CD4-positive, alpha-beta T cell (primary cell): ENCODE measurements around the gene MMP11. TPM values are rescaled to one million over a fixed set of nuclear protein-coding genes. Genes with fewer than 3 reads are reported as not detected.

Experiments used
- ATAC-seq: fragments of 200-7000 bp; cut with Tn5 transposase; one replicate; pipeline ENCODE4 v1.10.0; 2022; ENCODE audit warnings: mild to moderate bottlenecking; ENCODE audit not compliant: poor library complexity
- CTCF ChIA-PET: fragments of 350-600 bp; sonication (Branson Sonifier 250); formaldehyde crosslinking; loops from one replicate; lab custom pipeline; 2021; ENCODE audit warnings: antibody characterized with exemption, inconsistent platforms; lab: Charles Lee
- POLR2A ChIA-PET: fragments of 350-600 bp; sonication (Branson Sonifier 250); formaldehyde crosslinking; loops from one replicate; lab custom pipeline; 2021; ENCODE audit warnings: antibody characterized with exemption, inconsistent platforms; lab: Charles Lee
- DNase-seq, 14 experiments: peaks; one replicate each; pipeline ENCODE4 v3.0.0-alpha.2; 2013 to 2020; ENCODE audit warnings: mixed read lengths in 2 of 14
- H3K27ac ChIP-seq, 2 donors: one replicate each; pipeline versions ENCODE4 v1.5.1 to v1.7.0; 2013; ENCODE audit warnings: low read length in 2 of 2, low read depth in 1 of 2, mild to moderate bottlenecking in 1 of 2
- H3K27me3 ChIP-seq, 2 experiments: 1 replicate in 1 of 2; 2 replicates in 1 of 2; pipeline versions ENCODE4 v1.6.1 to v1.7.0; 2013; ENCODE audit warnings: low read length in 2 of 2, control low read depth in 1 of 2, mild to moderate bottlenecking in 1 of 2, moderate library complexity in 1 of 2; ENCODE audit not compliant: insufficient read depth in 2 of 2, control insufficient read depth in 1 of 2
- H3K36me3 ChIP-seq: one replicate; pipeline ENCODE4 v1.6.1; 2013; ENCODE audit warnings: low read length, control low read depth; ENCODE audit not compliant: insufficient read depth
- H3K4me1 ChIP-seq: one replicate; pipeline ENCODE4 v1.6.1; 2013; ENCODE audit warnings: low read length, control low read depth; ENCODE audit not compliant: insufficient read depth
- H3K4me3 ChIP-seq: one replicate; pipeline ENCODE4 v1.5.1; 2013; ENCODE audit warnings: mild to moderate bottlenecking, low read length, moderate library complexity
- H3K9me3 ChIP-seq, 2 experiments: 1 replicate in 1 of 2; 2 replicates in 1 of 2; pipeline versions ENCODE4 v1.6.1 to v1.7.0; 2013; ENCODE audit warnings: low read length in 2 of 2, mild to moderate bottlenecking in 2 of 2, control low read depth in 1 of 2, moderate library complexity in 1 of 2; ENCODE audit not compliant: control insufficient read depth in 1 of 2, insufficient read depth in 1 of 2
- H3K27ac Mint-ChIP-seq: one replicate; pipeline ENCODE4 v1.8.0; 2020; ENCODE audit warnings: mixed read lengths
- H3K27me3 Mint-ChIP-seq: one replicate; pipeline ENCODE4 v1.8.0; 2021; ENCODE audit warnings: mixed read lengths
- H3K36me3 Mint-ChIP-seq: one replicate; pipeline ENCODE4 v1.8.0; 2021; ENCODE audit warnings: low read depth, mixed read lengths
- H3K4me1 Mint-ChIP-seq: one replicate; pipeline ENCODE4 v1.8.0; 2021; ENCODE audit warnings: low read depth, mixed read lengths
- H3K4me3 Mint-ChIP-seq: one replicate; pipeline ENCODE4 v1.8.0; 2020; ENCODE audit warnings: mild to moderate bottlenecking, mixed read lengths
- H3K9me3 Mint-ChIP-seq: one replicate; pipeline ENCODE4 v1.8.0; 2020; ENCODE audit warnings: mixed read lengths
- CTCF ChIP-seq: fragments of 200-600 bp; IDR thresholded peaks from one replicate; pipeline ENCODE4 v1.8.0; 2022; ENCODE audit warnings: antibody characterized with exemption, mild to moderate bottlenecking
- intact Hi-C, 2 experiments: fragments of 100-400 bp; cut with DNase I in 1 of 2; cut with micrococcal nuclease in 1 of 2; formaldehyde crosslinking; loops; one replicate each; pipeline versions ENCODE4 v1.15.1 to v1.9.0; 2023 to 2025; cut with DNase I, micrococcal nuclease
- total RNA-seq, 174 experiments: library from RNA in 2 of 174; stranded (reverse) in 2 of 174; gene quantifications; one replicate each; pipeline ENCODE4 v1.2.3 and lab custom pipeline; 2021 to 2026

The MMP11 gene
- total RNA-seq, 2 experiments from 2014 or later = 2.3 to 2.4 TPM

GRCh38 chr22:23831781-23832180 lies 59.1 kb downstream of the MMP11 start:
- Mint-ChIP-seq H3K4me1 (peaks cover 4% of the 10 kb centered on the region), H3K27ac (no peak overlapping the region), H3K27me3 (no peaks in the 10 kb centered on the region), H3K4me3 (no peak overlapping the region), H3K36me3 (peaks cover 39% of the 10 kb centered on the region), H3K9me3 (no peaks in the 10 kb centered on the region)
- Histone ChIP-seq H3K27me3 (no peaks in the 10 kb centered on the region), H3K36me3 (peaks cover 61% of the 10 kb centered on the region), H3K4me1 (no peaks in the 10 kb centered on the region), H3K4me3 (no peak overlapping the region), H3K27ac (no peak overlapping the region), H3K9me3 (no peaks in the 10 kb centered on the region)
- POLR2A ChIA-PET = no interaction called here
- ATAC-seq (no peak), DNase-seq (peak in 1 of 14 experiments; percentile 16)
- CTCF ChIA-PET = no interaction called here
- intact Hi-C loops = no loop called here
- TF ChIP-seq CTCF = no peak

- intact Hi-C loops = no loop called here
- ChIA-PET CTCF (no interaction called here), POLR2A (no interaction called here)
These were observed 59.8 kb downstream of the MMP11 start for GRCh38 chr22:23832226-23833016.

DNA sequence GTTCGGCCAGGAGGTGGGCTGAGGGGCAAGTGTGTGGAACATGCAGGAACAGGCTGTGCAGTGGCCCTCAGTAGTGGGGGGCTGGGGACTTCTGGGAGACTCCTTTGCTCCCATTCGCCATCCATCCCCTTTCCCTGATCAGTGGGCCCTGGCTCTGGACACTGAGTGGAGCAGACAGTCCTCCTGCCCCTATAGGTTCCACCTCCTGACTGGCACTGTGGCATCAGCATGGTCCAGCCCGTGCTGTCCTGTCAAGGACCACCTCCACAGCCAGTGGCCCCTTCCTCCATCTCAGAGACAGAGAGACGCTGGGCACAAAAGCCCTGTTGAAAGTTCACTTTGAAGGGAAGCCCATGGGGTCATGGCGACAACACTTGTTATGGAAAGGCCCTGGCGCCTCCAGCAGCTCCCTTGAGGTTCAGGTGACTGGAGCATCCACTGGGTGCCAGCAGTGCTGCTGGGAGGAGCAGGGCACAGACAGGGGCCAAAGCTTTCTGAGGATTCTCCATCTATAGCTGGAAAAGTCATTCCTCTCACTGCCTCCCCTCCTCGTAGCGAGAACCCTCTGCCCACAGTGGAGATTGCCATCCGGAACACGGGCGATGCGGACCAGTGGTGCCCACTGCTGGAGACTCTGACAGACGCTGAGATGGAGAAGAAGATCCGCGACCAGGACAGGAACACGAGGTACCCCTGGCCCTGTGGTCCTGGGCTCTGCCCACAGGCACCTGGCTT lies 60.5 kb downstream of the MMP11 start:
- H3K9me3 ChIP-seq = no peaks in the 10 kb centered on the region
- no peak overlapping the region for H3K27ac ChIP-seq
- ChIA-PET POLR2A (no interaction called here), CTCF (no interaction called here)
- H3K4me3 ChIP-seq = no peak overlapping the region
- no peak for ATAC-seq
- Mint-ChIP-seq H3K9me3 (no peaks in the 10 kb centered on the region), H3K4me1 (peaks cover 10% of the 10 kb centered on the region), H3K27me3 (no peaks in the 10 kb centered on the region), H3K36me3 (peaks cover 32% of the 10 kb centered on the region), H3K4me3 (no peak overlapping the region), H3K27ac (no peak overlapping the region)
- H3K36me3 ChIP-seq = peaks cover 50% of the 10 kb centered on the region
- H3K27me3 ChIP-seq = no peaks in the 10 kb centered on the region
- intact Hi-C loops = no loop called here
- DNase-seq = peak in 2 of 14 experiments; percentile 8 to 31
- H3K4me1 ChIP-seq = peaks cover 8% of the 10 kb centered on the region
- no peak for TF ChIP-seq CTCF

More at GRCh38 chr22:23832226-23833016, 59.8 kb downstream of the MMP11 start:
- H3K27me3 ChIP-seq = no peaks in the 10 kb centered on the region
- H3K4me1 ChIP-seq = peaks cover 3% of the 10 kb centered on the region
- Mint-ChIP-seq H3K36me3 (peaks cover 33% of the 10 kb centered on the region), H3K27me3 (no peaks in the 10 kb centered on the region), H3K27ac (no peak overlapping the region), H3K4me3 (no peak overlapping the region), H3K4me1 (peaks cover 4% of the 10 kb centered on the region), H3K9me3 (no peaks in the 10 kb centered on the region)
- TF ChIP-seq CTCF = no peak
- peaks cover 55% of the 10 kb centered on the region for H3K36me3 ChIP-seq
- ATAC-seq (no peak), DNase-seq (peak in 2 of 14 experiments; percentile 9 to 14)
- H3K27ac ChIP-seq = no peak overlapping the region
- no peak overlapping the region for H3K4me3 ChIP-seq
- H3K9me3 ChIP-seq = no peaks in the 10 kb centered on the region

Other genes with a start within 250 kb of the MMP11 start
- gene IGLL1, start 192.6 kb upstream of the MMP11 start, total RNA-seq = not detected
- gene DRICH1, start 140.5 kb upstream of the MMP11 start, total RNA-seq = 1 to 10 TPM; 1.7 to 2.2 TPM
- 10 to 100 TPM; 24.6 to 24.8 TPM for gene RGL4, start 81.8 kb upstream of the MMP11 start, total RNA-seq
- 1 to 10 TPM; 1.3 to 1.9 TPM for gene ZNF70, start 21.7 kb upstream of the MMP11 start, total RNA-seq
- gene VPREB3, start 18.4 kb upstream of the MMP11 start, total RNA-seq = not detected
- gene C22orf15, start 9.9 kb upstream of the MMP11 start, total RNA-seq = under 1 TPM; 0.49 to 0.84 TPM
- 10 to 100 TPM; 34.4 to 43.0 TPM for gene CHCHD10, start 4.9 kb upstream of the MMP11 start, total RNA-seq
- gene SMARCB1, start 14.1 kb downstream of the MMP11 start, total RNA-seq = 10 to 100 TPM; 40.3 to 41.7 TPM
- under 1 TPM; 0.66 to 0.98 TPM for gene DERL3, start 66.2 kb downstream of the MMP11 start, total RNA-seq
- gene SLC2A11, start 85.0 kb downstream of the MMP11 start, total RNA-seq = 10 to 100 TPM in 1 of 2 experiments, 1 to 10 TPM in 1; 9.9 to 11.5 TPM
- gene MIF, start 121.5 kb downstream of the MMP11 start, total RNA-seq = 100 to 1,000 TPM; 213 to 226 TPM
- not detected for gene GSTT2B, start 188.3 kb downstream of the MMP11 start, total RNA-seq
- 1 to 10 TPM; 3.5 to 3.8 TPM for gene DDTL, start 194.0 kb downstream of the MMP11 start, total RNA-seq
- 10 to 100 TPM; 82.3 to 84.3 TPM for gene DDT, start 201.6 kb downstream of the MMP11 start, total RNA-seq
- not detected for gene GSTT2, start 207.3 kb downstream of the MMP11 start, total RNA-seq
- not detected for gene GSTT4, start 232.6 kb downstream of the MMP11 start, total RNA-seq
- 100 to 1,000 TPM; 113 TPM for gene CABIN1, start 238.5 kb downstream of the MMP11 start, total RNA-seq